Activated CD4-positive, alpha-beta T cell treated with anti-CD3 and anti-CD28 coated beads, Interleukin-2, amount 50 U/mL, for 4 hours (primary cell): ENCODE data around the gene INPP5D.
A peak's percentile ranks its signal among the peaks of the same experiment; 100 is the strongest.

Source experiments
- DNase-seq, 2 experiments: peaks; one replicate each; pipeline ENCODE4 v3.0.0-alpha.2; 2020

Gene INPP5D

GRCh38 chr2:233250568-233250967, 190.4 kb downstream of the INPP5D start:
- DNase-seq, result no peak

- DNase-seq, result no peak
Measured at GRCh38 chr2:233250985-233251305, 190.8 kb downstream of the INPP5D start.

- DNase-seq, result peak; percentile 92 to 94
Measured at GRCh38 chr2:233251306-233252116, 191.4 kb downstream of the INPP5D start, which contains the start of gene ATG16L1. Gene ATG16L1 (plus strand): TSS chr2:233251673. CDS start chr2:233251828, 155 bp downstream.

GRCh38 chr2:233252227-233252626, 192.1 kb downstream of the INPP5D start:
- no peak for DNase-seq

- no peak for DNase-seq
Measured at GRCh38 chr2:233255151-233255550, 195.0 kb downstream of the INPP5D start.

- no peak for DNase-seq
Measured at GRCh38 chr2:233256048-233256447, 195.9 kb downstream of the INPP5D start.
